B cell (primary cell): ENCODE results near the gene PLXNA3. TPM values are rescaled to one million over a fixed set of nuclear protein-coding genes. Genes with fewer than 3 reads are reported as not detected.
A peak's percentile ranks its signal among the peaks of the same experiment; 100 is the strongest.

Source experiments
- ATAC-seq: fragments of 200-7000 bp; cut with Tn5 transposase; one replicate; pipeline ENCODE4 v1.10.0; 2021; ENCODE audit warnings: low read depth, mild to moderate bottlenecking, moderate number of reproducible peaks, moderate library complexity
- CTCF ChIA-PET: fragments of 350-600 bp; sonication (Branson Sonifier 250); formaldehyde crosslinking; loops from one replicate; lab custom pipeline; 2021; ENCODE audit warnings: antibody characterized with exemption, inconsistent platforms; lab: Charles Lee
- POLR2A ChIA-PET: fragments of 350-600 bp; sonication (Branson Sonifier 250); formaldehyde crosslinking; loops from one replicate; lab custom pipeline; 2021; ENCODE audit warnings: antibody characterized with exemption; lab: Charles Lee
- DNase-seq: peaks from one replicate; pipeline ENCODE4 v3.0.0; 2013
- H2AFZ ChIP-seq: 2 replicates; pipeline ENCODE4 v1.6.1; 2012; ENCODE audit warnings: mild to moderate bottlenecking, low read depth, low read length; ENCODE audit not compliant: insufficient read depth, poor library complexity, severe bottlenecking
- H3K27ac ChIP-seq, 2 donors: 1 replicate in 1 of 2; 2 replicates in 1 of 2; pipeline ENCODE4 v1.5.1; 2012 to 2013; ENCODE audit warnings: low read length in 2 of 2, mild to moderate bottlenecking in 2 of 2, moderate library complexity in 1 of 2
- H3K27me3 ChIP-seq, 4 experiments: fragments of 200-600 bp in 1 of 4; sonication (generic) in 1 of 4; replicated peaks in 1 of 4; 1 replicate in 2 of 4; 2 replicates in 2 of 4; pipeline versions ENCODE4 v1.6.1 to v1.7.0; 2013 to 2016; ENCODE audit warnings: low read length in 3 of 4, mild to moderate bottlenecking in 2 of 4, mixed read lengths in 1 of 4, moderate library complexity in 1 of 4; ENCODE audit not compliant: insufficient read depth in 4 of 4, control insufficient read depth in 3 of 4; ENCODE audit errors: control extremely low read depth in 1 of 4
- H3K36me3 ChIP-seq, 2 experiments: replicated peaks in 1 of 2; 1 replicate in 1 of 2; 2 replicates in 1 of 2; pipeline versions ENCODE4 v1.6.1 to v1.7.1; 2013; ENCODE audit warnings: low read length in 1 of 2; ENCODE audit not compliant: insufficient read depth in 2 of 2, control insufficient read depth in 1 of 2; ENCODE audit errors: control extremely low read depth in 1 of 2, extremely low read depth in 1 of 2
- H3K4me1 ChIP-seq, 2 donors: fragments of 200-600 bp in 1 of 2; sonication (generic) in 1 of 2; 1 replicate in 1 of 2; 2 replicates in 1 of 2; pipeline versions ENCODE4 v1.5.1 to v1.6.1; 2013 to 2017; ENCODE audit warnings: low read length in 2 of 2; ENCODE audit not compliant: control insufficient read depth in 2 of 2, insufficient read depth in 2 of 2
- H3K4me2 ChIP-seq: replicated peaks from 2 replicates; pipeline ENCODE3; 2012; ENCODE audit warnings: mild to moderate bottlenecking, low read depth, low read length; ENCODE audit not compliant: poor library complexity, severe bottlenecking
- H3K4me3 ChIP-seq, 5 experiments: fragments of 200-600 bp in 1 of 5; sonication (generic) in 1 of 5; 1 replicate in 3 of 5; 2 replicates in 2 of 5; pipeline versions ENCODE4 v1.5.1 to v1.7.0; 2011 to 2016; ENCODE audit warnings: low read length in 4 of 5, mild to moderate bottlenecking in 4 of 5, low read depth in 2 of 5, control low read depth in 1 of 5, moderate library complexity in 1 of 5; ENCODE audit not compliant: insufficient read depth in 1 of 5; ENCODE audit errors: control extremely low read depth in 1 of 5, extremely low read depth in 1 of 5
- H3K79me2 ChIP-seq: fragments of 200-600 bp; sonication (generic); one replicate; pipeline ENCODE4 v1.6.0; 2016; ENCODE audit warnings: low read length; ENCODE audit not compliant: control insufficient read depth, insufficient read depth
- H3K9ac ChIP-seq: fragments of 200-600 bp; sonication (generic); 2 replicates; pipeline ENCODE4 v1.6.1; 2017; ENCODE audit warnings: mild to moderate bottlenecking, low read length, moderate library complexity
- H3K9me3 ChIP-seq, 3 donors: one replicate each; pipeline versions ENCODE4 v1.6.1 to v1.7.1; 2013; ENCODE audit warnings: low read length in 2 of 3; ENCODE audit not compliant: control insufficient read depth in 2 of 3, insufficient read depth in 1 of 3; ENCODE audit errors: control extremely low read depth in 1 of 3
- H4K20me1 ChIP-seq: 2 replicates; pipeline ENCODE4 v1.6.0; 2012; ENCODE audit warnings: mild to moderate bottlenecking, low read length; ENCODE audit not compliant: insufficient read depth, control insufficient read depth, poor library complexity, severe bottlenecking
- H3K27ac Mint-ChIP-seq: one replicate; pipeline ENCODE4 v1.8.0; 2021; ENCODE audit warnings: mixed read lengths
- H3K27me3 Mint-ChIP-seq: one replicate; pipeline ENCODE4 v1.8.0; 2021; ENCODE audit warnings: mixed read lengths
- H3K4me1 Mint-ChIP-seq: one replicate; pipeline ENCODE4 v1.8.0; 2021; ENCODE audit warnings: mixed read lengths
- H3K4me3 Mint-ChIP-seq: one replicate; pipeline ENCODE4 v1.8.0; 2021; ENCODE audit warnings: mixed read lengths
- H3K9me3 Mint-ChIP-seq: one replicate; pipeline ENCODE4 v1.8.0; 2022; ENCODE audit warnings: mixed read lengths; ENCODE audit not compliant: insufficient read depth
- EZH2 ChIP-seq: IDR thresholded peaks from 2 replicates; pipeline ENCODE4 v1.6.1; 2012; ENCODE audit warnings: borderline replicate concordance, low read depth, mild to moderate bottlenecking, moderate library complexity, low read length; ENCODE audit not compliant: insufficient read depth, poor library complexity, severe bottlenecking
- WGBS: methylation state at CpG from one replicate; pipeline ENCODE4 v1.1.5; 2013; ENCODE audit warnings: missing lambda C conversion rate; ENCODE audit not compliant: insufficient coverage; 5-methylcytosine and 5-hydroxymethylcytosine counted together
- intact Hi-C: fragments of 100-400 bp; cut with micrococcal nuclease; formaldehyde crosslinking; loops from one replicate; pipeline ENCODE4 v1.10.0; 2022
- polyA plus RNA-seq: library from polyadenylated mRNA; depleted of rRNA; stranded (reverse); fragments of >200 nt; gene quantifications from 2 replicates; pipeline ENCODE4 v1.2.3, GENCODE V29; 2012
- total RNA-seq, 2 donors: library from RNA; stranded (reverse); fragments of 120-200 nt in 1 of 2; gene quantifications; 1 replicate in 1 of 2; 2 replicates in 1 of 2; pipeline versions ENCODE4 v1.2.3 to v1.2.4, GENCODE V29; 2013 to 2022
- TF ChIP-seq, protein P1 (sequence below): fragments of 200-600 bp; IDR thresholded peaks from one replicate; pipeline ENCODE4 v1.8.0; 2022; ENCODE audit warnings: antibody characterized with exemption, mild to moderate bottlenecking

Gene PLXNA3
- total and polyA plus RNA-seq, 2 donors (not counting 1 experiment from before 2014, with no cell fraction given): 68.6 to 114 TPM

GRCh38 chrX:154509455-154509854 is 51.4 kb downstream of the PLXNA3 start:
- Histone ChIP-seq H4K20me1 (no peaks in the 10 kb centered on the region), H3K27me3 (no peaks in the 10 kb centered on the region), H3K27ac (no peak overlapping the region), H3K4me2 (no peak overlapping the region), H3K79me2 (peaks cover 6% of the 10 kb centered on the region), H3K9ac (no peak overlapping the region), H3K9me3 (peaks cover 0 to 3% (median 0%) of the 10 kb centered on the region in 3 donors), H3K36me3 (peaks cover 0 to 18% of the 10 kb centered on the region in 2 experiments), H3K4me3 (no peak overlapping the region), H3K4me1 (peaks cover 0 to 7% of the 10 kb centered on the region in 2 donors), H2AFZ (no peak overlapping the region)
- Mint-ChIP-seq H3K27me3 (no peaks in the 10 kb centered on the region), H3K9me3 (no peaks in the 10 kb centered on the region), H3K4me1 (peaks cover 8% of the 10 kb centered on the region), H3K4me3 (no peak overlapping the region), H3K27ac (no peak overlapping the region)
- intact Hi-C loops: no loop called here
- CTCF ChIA-PET: interaction anchor here (1.9 kb wide), 1 partner anchor 18 kb away, joined by 6 read pairs; no protein-coding TSS in a partner anchor
- POLR2A ChIA-PET: no interaction called here
- no CpG with 5 or more reads among the region's 5 CpGs for WGBS
- DNase-seq (no peak), ATAC-seq (no peak)
- TF ChIP-seq EZH2: no peak
- TF ChIP-seq, protein P1, sequence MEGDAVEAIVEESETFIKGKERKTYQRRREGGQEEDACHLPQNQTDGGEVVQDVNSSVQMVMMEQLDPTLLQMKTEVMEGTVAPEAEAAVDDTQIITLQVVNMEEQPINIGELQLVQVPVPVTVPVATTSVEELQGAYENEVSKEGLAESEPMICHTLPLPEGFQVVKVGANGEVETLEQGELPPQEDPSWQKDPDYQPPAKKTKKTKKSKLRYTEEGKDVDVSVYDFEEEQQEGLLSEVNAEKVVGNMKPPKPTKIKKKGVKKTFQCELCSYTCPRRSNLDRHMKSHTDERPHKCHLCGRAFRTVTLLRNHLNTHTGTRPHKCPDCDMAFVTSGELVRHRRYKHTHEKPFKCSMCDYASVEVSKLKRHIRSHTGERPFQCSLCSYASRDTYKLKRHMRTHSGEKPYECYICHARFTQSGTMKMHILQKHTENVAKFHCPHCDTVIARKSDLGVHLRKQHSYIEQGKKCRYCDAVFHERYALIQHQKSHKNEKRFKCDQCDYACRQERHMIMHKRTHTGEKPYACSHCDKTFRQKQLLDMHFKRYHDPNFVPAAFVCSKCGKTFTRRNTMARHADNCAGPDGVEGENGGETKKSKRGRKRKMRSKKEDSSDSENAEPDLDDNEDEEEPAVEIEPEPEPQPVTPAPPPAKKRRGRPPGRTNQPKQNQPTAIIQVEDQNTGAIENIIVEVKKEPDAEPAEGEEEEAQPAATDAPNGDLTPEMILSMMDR: no peak

- POLR2A ChIA-PET: no interaction called here
- no peak overlapping the region for H3K4me3 Mint-ChIP-seq
- CTCF ChIA-PET: no interaction called here
- peak overlapping the region; percentile 20 for H3K27ac Mint-ChIP-seq
- H3K27me3 Mint-ChIP-seq: no peaks in the 10 kb centered on the region
- Histone ChIP-seq H3K4me2 (no peak overlapping the region), H3K27ac (peak overlapping the region in 1 of 2 donors; percentile 40), H3K79me2 (peaks cover 6% of the 10 kb centered on the region), H3K9me3 (peaks cover 0 to 3% (median 0%) of the 10 kb centered on the region in 3 donors), H4K20me1 (no peaks in the 10 kb centered on the region), H3K27me3 (no peaks in the 10 kb centered on the region), H3K4me1 (peaks cover 4 to 18% of the 10 kb centered on the region in 2 donors), H3K4me3 (no peak overlapping the region), H3K9ac (no peak overlapping the region), H2AFZ (no peak overlapping the region), H3K36me3 (peaks cover 0 to 15% of the 10 kb centered on the region in 2 experiments)
- intact Hi-C loops: no loop called here
- H3K4me1 Mint-ChIP-seq: peaks cover 18% of the 10 kb centered on the region
- 38% methylated on average over 6 of the region's 12 CpGs for WGBS
- TF ChIP-seq, protein P1: no peak
- no peak for TF ChIP-seq EZH2
- no peak for ATAC-seq
- no peak for DNase-seq
- no peaks in the 10 kb centered on the region for H3K9me3 Mint-ChIP-seq
Observed at GRCh38 chrX:154511761-154512160, 53.7 kb downstream of the PLXNA3 start.
